GM12892 (cell line): Measurements from ENCODE around the gene ROPN1L.

Source experiments
- POLR2A ChIP-seq: IDR thresholded peaks from 2 replicates; pipeline ENCODE4 v1.6.1; 2011; ENCODE audit warnings: low read depth, low read length, control low read depth
- POLR2AphosphoS5 ChIP-seq: IDR thresholded peaks from 2 replicates; pipeline ENCODE4 v1.6.1; 2011; ENCODE audit warnings: low read depth, low read length, control low read depth

GRCh38 chr5:10401498-10401897, 40.2 kb upstream of the ROPN1L start:
- TF ChIP-seq POLR2AphosphoS5, result no peak
- TF ChIP-seq POLR2A, result no peak
